Raji (cell line): Measurements from ENCODE around the gene ADGRD1.

Source experiments
- POLR2A ChIP-seq: IDR thresholded peaks from 2 replicates; pipeline ENCODE4 v1.6.1; 2011; ENCODE audit warnings: low read depth, low read length, control low read depth; ENCODE audit not compliant: insufficient read depth

The ADGRD1 gene

DNA sequence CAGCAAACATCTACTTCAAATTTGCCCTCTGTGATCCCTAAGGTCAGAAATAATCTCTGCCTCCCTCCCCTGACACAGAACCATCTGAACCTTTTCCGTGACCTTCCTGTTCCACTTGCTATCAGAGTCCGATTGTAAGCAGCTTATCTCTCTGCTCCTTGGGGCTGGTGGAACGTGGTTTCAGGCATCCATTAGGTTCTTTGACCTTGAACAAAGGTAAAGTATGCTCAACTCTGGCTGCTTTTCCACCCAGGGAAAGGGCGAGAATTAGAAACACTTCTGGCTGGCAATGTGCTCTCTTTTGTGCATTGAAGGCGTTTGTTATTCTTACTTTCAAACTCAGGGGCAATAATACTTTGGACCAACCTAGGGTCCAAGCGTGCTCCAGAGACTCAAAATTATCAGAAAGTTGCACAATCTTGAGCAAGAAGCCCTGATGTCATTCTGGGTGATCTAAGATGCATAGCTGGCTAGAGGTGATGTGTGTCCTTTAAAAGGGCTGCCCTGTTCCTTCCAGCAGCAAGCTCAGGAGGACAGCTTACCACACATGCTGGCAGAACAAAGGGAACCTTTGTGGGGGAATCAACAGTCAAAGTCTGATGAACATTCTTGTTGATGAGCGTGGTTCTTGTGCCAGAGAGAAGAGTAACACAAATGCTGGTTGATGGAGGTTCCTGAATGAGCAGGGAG lies 29.8 kb downstream of the ADGRD1 start:
- no peak for TF ChIP-seq POLR2A

DNA sequence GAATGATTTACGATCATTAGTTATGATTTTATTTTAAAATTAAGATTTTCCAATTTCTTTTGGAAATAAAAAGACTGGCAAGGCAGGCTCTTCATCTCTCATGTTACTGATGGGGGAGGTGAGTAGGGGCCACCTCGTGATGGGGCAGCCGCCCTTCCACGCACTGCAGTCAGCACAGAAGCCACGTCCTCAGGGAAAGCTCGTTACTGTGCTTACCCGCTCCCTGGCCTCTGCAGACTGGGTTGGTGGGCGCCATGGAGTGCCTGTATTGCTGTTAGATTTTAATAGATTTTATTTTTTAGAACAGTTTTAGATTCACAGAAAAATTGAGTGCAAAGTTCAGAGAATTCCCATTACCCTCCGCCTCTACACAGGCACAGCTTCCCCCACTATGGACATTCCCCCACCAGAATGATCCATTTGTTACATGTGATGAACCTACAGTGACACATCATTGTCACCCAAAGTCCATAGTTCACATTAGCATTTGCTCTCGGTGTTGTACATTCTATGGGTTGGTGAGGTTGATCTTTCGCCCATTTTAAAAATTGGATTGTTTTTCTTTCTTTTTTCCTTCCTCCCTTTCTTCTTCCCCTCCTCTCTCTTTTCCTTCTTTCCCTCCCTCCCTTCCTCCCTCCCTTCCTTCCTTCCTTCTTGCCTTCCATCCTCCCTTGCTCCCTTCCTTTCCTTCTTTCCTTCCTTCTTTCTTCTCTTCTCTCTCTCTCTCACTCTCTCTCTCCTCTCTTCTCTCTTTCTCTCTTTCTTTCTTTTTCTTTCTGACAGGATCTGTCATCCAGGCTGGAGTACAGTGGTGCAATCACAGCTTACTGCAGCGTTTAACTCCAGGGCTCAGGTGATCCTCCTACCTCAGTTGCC lies 30.7 kb downstream of the ADGRD1 start:
- no peak for TF ChIP-seq POLR2A

DNA sequence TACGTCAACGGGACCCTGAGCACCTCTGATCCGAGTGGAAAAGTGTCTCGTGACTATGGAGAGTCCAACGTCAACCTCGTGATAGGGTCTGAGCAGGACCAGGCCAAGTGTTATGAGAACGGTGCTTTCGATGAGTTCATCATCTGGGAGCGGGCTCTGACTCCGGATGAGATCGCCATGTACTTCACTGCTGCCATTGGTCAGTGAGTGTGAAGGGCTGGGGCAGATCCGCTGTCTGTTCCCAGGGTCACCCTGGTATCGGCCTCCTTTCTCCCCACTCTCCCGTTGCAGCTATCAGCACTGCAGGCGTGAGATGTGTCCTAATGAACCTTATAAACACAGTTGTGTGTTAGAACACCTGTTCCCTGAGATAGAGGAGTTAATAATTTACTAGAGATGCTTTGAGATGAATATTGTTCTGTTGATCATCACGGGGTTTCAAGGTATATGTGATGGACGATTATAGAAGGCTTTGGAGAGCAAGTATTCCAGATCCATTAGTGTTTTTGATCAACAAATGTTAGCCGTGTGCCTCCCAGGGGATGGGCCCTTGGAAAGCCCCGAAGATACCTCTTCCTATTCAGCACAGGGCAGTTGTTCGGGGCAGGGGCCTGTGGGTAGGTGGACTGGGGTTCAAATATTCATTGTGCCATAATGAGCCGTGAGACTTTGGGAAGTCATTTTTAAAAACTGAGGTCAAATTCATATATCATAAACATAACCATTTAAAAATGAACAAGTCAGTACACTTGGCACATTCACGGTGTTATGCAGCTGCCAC lies 33.6 kb downstream of the ADGRD1 start:
- no peak for TF ChIP-seq POLR2A

DNA sequence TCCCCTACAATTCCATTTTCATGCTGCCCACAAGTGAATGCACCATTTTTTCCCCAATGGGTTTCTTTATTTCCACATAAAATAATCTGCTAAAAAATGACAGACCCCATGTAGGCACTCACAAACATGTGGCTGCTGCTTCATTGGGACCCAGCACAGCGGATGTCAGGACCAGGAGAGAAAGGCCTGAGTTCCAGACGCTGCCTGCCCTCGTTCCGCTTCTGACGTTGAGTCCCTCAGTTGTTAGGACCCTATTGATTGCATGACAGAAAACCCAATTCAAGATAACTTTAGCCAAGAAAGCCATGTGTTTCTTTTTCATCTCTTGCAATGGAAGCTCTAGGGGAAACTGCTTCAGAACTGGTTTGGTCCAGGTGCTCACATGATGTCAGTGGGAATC lies 34.6 kb downstream of the ADGRD1 start:
- TF ChIP-seq POLR2A, result no peak

DNA sequence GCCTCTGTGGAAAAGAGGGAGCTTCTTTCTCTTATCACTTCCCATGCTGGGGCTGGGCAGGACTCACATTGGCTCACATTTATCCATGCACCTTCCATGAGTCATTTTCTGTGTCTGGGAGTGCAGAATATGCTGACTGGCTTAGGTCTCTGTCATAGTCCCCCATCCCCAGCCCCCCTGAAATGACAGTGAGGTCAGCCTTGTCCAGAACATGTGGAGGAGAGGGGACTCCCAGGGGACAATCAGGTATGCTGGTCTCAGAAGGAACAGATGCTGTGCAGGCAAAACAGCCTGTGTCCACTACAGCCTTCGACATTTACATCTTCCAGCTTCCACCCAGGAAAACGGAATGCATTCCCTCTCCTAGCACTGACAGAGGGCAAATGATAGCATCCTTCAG lies 35.0 kb downstream of the ADGRD1 start:
- no peak for TF ChIP-seq POLR2A

DNA sequence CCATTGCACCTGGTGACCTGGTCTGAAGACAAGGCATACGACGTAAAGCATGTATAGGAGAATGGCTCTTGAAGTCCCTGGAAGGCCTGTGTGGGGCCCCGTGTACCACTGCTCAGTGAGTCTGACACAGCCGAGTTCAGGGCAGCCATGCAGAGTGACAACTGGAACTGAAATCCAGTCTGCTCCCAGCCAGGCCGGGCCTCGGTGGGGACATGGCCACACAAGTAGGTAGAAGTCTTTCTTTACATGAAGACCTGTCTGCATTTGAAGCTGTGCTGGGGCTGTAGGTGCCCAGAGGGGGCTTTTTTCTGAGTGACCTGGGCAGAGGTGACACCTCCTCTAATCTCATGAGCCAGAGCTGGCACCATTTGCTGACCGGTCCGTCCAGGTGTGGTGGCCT lies 35.7 kb downstream of the ADGRD1 start:
- TF ChIP-seq POLR2A, result no peak

DNA sequence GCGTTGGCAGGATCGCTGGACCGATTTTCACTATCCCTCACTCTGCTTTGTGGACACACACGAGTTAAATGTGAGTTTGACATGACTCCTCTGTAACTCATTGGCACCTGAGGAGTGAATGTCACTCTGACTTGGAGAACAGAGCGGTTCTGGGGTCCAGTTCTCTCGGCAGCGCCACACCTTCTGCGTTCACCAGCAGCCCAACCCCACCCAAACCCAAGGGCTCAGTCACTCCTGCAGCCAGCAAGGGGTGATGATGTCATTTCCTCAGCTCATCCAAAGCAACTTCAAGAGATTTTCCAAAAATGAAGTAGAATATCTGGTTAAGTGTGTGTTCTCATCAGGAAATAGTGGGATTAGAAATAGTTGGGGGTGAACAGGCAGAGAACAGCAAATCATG lies 36.3 kb downstream of the ADGRD1 start:
- TF ChIP-seq POLR2A, result no peak

DNA sequence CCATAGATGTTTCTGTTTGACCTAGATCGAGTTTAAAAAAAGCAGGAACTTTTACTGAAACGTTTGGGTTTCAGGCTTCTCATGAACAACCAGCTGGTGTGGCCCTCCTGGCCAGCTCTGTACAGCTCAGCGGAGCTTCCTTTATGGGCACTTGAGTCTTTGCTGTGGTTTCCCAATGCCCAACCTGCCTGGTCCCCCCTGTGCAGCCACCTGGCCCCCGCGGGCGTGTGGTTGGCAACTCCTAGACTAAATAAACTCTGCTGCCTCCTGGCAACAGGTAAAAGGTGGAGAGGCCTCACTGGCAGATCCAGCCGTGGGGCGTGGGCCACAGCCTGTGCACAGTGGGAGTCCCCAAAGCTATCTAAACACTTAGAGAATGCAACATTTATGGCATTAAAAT lies 38.7 kb downstream of the ADGRD1 start:
- no peak for TF ChIP-seq POLR2A

DNA sequence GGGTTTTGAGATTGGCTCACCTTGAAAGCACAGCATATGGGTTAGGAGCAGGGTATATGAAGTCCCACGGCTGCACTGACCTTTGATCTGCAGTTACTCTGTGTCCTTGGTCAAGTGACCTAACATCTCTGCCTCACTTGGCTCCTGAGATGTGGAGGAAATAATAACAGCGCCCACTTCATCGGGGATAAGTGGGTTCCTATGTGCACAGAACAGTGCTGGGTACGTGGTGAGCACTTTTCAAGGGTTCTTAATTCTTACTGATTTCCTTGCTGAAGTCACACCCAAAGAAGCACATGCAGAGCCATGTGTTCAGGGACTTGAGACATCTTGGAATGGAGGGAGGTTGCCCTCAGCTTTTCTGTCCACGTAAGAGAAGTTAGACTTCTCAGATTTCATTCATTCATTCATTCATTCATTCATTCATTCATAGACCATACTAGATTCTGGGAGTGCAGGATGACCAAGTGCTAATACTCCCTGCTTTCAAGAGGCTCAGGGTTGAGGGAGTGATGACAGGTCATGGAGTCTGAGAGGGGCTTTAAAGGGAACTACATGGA lies 39.4 kb downstream of the ADGRD1 start:
- TF ChIP-seq POLR2A, result no peak

DNA sequence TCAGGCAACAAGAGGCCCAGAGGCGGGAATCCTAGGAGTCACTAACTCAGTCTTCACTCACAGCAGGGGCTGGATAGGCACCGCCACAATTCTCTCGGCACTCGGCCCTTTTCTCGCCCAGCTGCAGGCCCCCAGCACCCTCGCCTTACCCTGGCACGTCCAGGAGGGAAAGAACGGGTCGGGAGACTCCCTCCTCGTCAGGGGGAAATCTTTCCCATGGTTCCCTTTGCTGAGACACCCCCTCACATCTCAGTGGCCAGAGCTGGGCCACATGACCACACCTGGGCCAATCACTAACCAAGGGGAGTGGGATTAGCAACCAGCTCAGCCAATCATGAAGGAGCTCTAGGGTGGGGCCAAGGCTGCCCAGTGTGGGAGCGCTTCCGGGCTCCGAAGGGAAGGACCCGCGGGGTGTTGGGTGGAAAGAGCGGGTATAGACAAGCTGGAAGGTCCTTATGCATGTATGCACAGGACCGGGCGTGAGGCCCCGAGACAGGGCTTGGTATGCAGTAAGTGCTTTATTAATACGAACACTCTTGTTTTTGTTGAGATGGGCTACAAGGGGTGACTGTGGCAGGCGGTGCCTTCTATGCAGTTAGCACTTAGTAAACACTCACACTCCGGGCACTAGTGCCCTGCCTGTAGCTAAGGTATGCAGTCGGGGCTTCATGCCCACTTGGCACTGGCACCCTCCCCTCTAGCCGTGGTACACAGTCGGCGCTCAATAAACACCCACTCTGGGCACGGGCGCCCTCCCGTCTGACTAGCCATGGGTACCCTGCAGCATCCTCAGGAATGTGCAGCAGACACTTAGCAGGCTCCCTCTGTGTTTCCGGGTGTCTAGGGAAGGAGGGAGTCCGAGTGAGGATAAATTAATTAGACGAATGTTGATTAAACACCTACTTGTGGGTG lies 40.3 kb downstream of the ADGRD1 start:
- no peak for TF ChIP-seq POLR2A

DNA sequence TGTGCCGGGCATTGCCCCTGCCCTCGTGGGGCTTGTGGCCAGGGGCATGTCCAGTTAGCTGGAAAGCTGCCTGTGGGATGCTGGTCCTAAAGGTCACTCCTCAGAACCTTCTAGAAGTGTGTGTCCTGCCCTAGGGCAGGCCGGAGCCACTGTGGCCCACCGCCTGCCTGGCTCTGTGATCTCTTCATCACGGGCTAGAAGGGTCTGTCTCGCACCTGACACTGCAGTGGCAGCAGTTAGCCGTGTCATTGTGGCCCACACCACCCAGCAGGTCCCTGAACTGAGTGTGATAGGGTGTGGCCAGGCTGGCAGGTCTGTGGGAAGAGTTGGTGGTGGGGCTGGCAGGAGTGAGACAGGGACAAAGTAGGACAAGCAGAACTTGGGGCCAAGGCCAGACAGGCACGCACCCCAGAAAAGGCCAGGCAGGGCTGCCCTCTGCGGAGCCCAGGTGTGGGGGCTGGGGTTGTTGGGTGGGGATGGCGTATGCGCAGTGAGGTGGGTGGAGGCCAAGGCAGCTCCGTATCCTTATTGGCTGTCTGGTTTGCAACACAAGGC lies 41.2 kb downstream of the ADGRD1 start:
- no peak for TF ChIP-seq POLR2A

DNA sequence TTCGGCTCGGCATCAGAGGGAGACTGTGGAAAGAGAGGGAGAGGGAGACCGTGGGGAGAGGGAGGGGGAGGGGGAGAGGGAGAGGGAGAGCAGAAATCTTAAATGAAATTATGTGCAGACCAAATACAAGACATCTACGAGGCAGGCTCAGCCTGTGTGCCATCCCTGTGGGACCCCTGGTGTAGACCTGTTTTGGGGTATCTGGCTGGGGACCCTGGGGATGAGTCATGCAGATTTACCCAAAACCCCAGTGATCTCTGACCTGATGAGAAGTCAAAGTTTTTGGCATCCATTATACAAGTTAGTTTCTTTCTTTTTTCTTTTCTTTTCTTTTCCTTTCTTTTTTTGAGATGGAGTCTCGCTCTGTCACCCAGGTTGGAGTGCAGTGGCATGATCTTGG lies 44.4 kb downstream of the ADGRD1 start:
- no peak for TF ChIP-seq POLR2A

DNA sequence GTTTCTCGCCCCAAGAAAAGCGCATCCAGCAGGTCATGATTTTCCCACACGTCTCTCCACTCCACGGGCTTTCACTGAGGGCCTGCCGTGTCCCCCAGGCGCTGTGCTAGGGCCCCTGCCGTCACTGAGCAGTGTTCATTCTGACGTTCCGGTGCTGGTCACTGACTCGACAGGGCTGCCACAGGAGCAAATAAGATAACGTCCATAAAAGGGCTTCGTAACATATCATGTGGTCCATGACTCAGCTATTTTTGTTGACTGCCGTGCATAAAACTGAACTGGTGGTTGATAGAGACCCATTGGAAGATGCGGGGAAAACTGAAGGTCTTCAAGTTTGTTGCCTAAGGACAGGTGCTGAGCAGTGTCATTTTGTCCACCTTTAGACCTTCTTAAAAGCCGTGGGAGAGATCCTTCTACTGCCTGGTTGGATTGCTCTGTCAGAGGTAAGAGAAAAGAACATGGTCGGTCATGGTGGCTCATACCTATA lies 46.3 kb downstream of the ADGRD1 start:
- TF ChIP-seq POLR2A, result no peak

DNA sequence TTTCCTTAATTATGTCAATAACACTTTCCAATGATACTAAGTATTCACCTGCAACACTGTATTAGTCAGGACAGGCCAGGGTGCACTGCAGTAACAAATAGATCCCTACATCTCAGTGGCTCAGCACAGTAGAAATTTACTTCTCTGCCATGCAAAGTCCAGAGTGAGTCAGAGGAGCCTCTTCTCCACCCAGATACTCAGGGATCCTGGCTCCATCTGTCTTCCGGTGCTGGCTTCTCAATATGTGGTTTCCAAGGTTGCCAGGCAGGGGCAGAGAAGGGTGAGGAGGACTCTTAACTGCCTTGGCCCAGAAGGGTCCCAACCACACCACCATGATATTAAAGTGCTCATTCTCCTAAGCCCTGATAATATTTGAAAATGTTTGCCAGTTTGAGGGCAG lies 47.8 kb downstream of the ADGRD1 start:
- TF ChIP-seq POLR2A, result no peak

DNA sequence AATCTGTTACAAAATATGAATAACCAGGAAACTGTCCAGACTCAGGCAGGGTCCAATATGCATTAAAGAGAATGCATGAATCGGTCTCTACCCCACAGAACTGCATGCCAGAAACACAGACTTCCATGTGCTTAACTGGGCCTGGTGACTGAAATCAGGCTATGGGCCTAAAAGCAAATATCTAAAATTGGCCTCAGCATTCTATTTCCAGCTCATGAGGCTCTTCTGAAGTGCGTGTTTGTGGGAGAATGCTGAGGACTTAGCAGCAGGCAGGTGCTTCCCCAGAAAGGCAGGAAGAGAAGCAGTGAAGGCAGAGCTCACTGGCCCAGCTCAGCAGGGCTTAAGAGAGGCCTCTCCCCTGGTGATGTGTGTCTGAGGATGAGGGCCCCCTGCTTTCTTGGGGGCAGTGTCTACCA lies 48.5 kb downstream of the ADGRD1 start:
- no peak for TF ChIP-seq POLR2A
